Hepatocyte (in vitro differentiated cells): ENCODE measurements around the gene ABCB11. TPM values are rescaled to one million over a fixed set of nuclear protein-coding genes. Genes with fewer than 3 reads are reported as not detected.

ENCODE experiments used
- DNase-seq: peaks from one replicate; pipeline ENCODE4 v3.0.0-alpha.2; 2016; ENCODE audit warnings: low spot score
- H2AFZ ChIP-seq: fragments of 200-600 bp; sonication (generic); 2 replicates; pipeline ENCODE4 v1.6.0; 2016; ENCODE audit warnings: antibody characterized with exemption, mild to moderate bottlenecking
- H3K27ac ChIP-seq: fragments of 200-600 bp; sonication (generic); 2 replicates; pipeline ENCODE4 v1.5.1; 2016; ENCODE audit warnings: mild to moderate bottlenecking
- H3K27me3 ChIP-seq: fragments of 200-600 bp; sonication (generic); 2 replicates; pipeline ENCODE4 v1.6.1; 2016
- H3K36me3 ChIP-seq: fragments of 200-600 bp; sonication (generic); replicated peaks from 2 replicates; pipeline ENCODE4 v1.5.1; 2016; ENCODE audit warnings: low read depth; ENCODE audit not compliant: insufficient read depth
- H3K4me1 ChIP-seq: fragments of 200-600 bp; sonication (generic); 2 replicates; pipeline ENCODE4 v1.5.1; 2016; ENCODE audit warnings: mild to moderate bottlenecking, moderate library complexity; ENCODE audit not compliant: insufficient read depth
- H3K4me2 ChIP-seq: fragments of 200-600 bp; sonication (generic); 2 replicates; pipeline ENCODE4 v1.6.0; 2016
- H3K4me3 ChIP-seq: fragments of 200-600 bp; sonication (generic); 2 replicates; pipeline ENCODE4 v1.5.1; 2016; ENCODE audit warnings: mild to moderate bottlenecking
- H3K79me2 ChIP-seq: fragments of 200-600 bp; sonication (generic); 2 replicates; pipeline ENCODE4 v1.6.0; 2017; ENCODE audit warnings: mild to moderate bottlenecking
- H3K9me2 ChIP-seq: fragments of 200-600 bp; sonication (generic); replicated peaks from 2 replicates; pipeline ENCODE4 v1.6.0; 2017; ENCODE audit warnings: mild to moderate bottlenecking; ENCODE audit not compliant: insufficient read depth
- H3K9me3 ChIP-seq: fragments of 200-600 bp; sonication (generic); 2 replicates; pipeline ENCODE4 v1.5.1; 2016; ENCODE audit warnings: low read depth, mild to moderate bottlenecking
- H4K20me1 ChIP-seq: fragments of 200-600 bp; sonication (generic); 2 replicates; pipeline ENCODE4 v1.6.0; 2016; ENCODE audit warnings: mild to moderate bottlenecking; ENCODE audit not compliant: insufficient read depth, poor library complexity, severe bottlenecking
- EZH2 ChIP-seq: fragments of 200-600 bp; sonication (generic); IDR thresholded peaks from 2 replicates; pipeline ENCODE4 v1.6.1; 2016; ENCODE audit warnings: antibody characterized with exemption, mild to moderate bottlenecking, borderline replicate concordance
- EZH2phosphoT487 ChIP-seq: fragments of 200-600 bp; sonication (generic); IDR thresholded peaks from one replicate; pipeline ENCODE4 v1.6.1; 2018; ENCODE audit warnings: antibody characterized with exemption, mild to moderate bottlenecking, low read depth, moderate library complexity; ENCODE audit not compliant: unreplicated experiment, severe bottlenecking
- WGBS: methylation state at CpG from one replicate; pipeline ENCODE4 v1.1.6; 2016; ENCODE audit warnings: low lambda C conversion rate; ENCODE audit errors: missing lambda C conversion rate; 5-methylcytosine and 5-hydroxymethylcytosine counted together
- polyA plus RNA-seq: library from polyadenylated mRNA; unstranded; fragments of >200 nt; fragmentation: Nextera tagmentation; extraction: Ambion mirVana; gene quantifications from 2 replicates; pipeline ENCODE4 v1.2.1, GENCODE V29; 2016
- total RNA-seq: library from RNA; depleted of rRNA; stranded (reverse); fragments of >200 nt; gene quantifications from 2 replicates; pipeline ENCODE4 v1.2.3, GENCODE V29; 2014
- TF ChIP-seq, protein P1 (sequence below): fragments of 200-600 bp; sonication (generic); IDR thresholded peaks from 2 replicates; pipeline ENCODE4 v1.5.1; 2016; ENCODE audit warnings: antibody characterized with exemption, mild to moderate bottlenecking; ENCODE audit not compliant: poor library complexity

Gene ABCB11
- total and polyA plus RNA-seq, 2 experiments from 2014 or later: 2.0 to 9.2 TPM

GRCh38 chr2:168907940-168908662, 123.0 kb downstream of the ABCB11 start:
- peaks cover 13% of the 10 kb centered on the region for H3K27me3 ChIP-seq
- no peak overlapping the region for H2AFZ ChIP-seq
- H3K4me1 ChIP-seq: no peaks in the 10 kb centered on the region
- DNase-seq: no peak
- no peaks in the 10 kb centered on the region for H3K9me3 ChIP-seq
- no peaks in the 10 kb centered on the region for H3K9me2 ChIP-seq
- H3K36me3 ChIP-seq: no peaks in the 10 kb centered on the region
- TF ChIP-seq EZH2phosphoT487: no peak
- TF ChIP-seq, protein P1, sequence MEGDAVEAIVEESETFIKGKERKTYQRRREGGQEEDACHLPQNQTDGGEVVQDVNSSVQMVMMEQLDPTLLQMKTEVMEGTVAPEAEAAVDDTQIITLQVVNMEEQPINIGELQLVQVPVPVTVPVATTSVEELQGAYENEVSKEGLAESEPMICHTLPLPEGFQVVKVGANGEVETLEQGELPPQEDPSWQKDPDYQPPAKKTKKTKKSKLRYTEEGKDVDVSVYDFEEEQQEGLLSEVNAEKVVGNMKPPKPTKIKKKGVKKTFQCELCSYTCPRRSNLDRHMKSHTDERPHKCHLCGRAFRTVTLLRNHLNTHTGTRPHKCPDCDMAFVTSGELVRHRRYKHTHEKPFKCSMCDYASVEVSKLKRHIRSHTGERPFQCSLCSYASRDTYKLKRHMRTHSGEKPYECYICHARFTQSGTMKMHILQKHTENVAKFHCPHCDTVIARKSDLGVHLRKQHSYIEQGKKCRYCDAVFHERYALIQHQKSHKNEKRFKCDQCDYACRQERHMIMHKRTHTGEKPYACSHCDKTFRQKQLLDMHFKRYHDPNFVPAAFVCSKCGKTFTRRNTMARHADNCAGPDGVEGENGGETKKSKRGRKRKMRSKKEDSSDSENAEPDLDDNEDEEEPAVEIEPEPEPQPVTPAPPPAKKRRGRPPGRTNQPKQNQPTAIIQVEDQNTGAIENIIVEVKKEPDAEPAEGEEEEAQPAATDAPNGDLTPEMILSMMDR: no peak
- no peak for TF ChIP-seq EZH2
- no peak overlapping the region for H3K4me2 ChIP-seq
- 81% methylated on average over 8 of the region's 8 CpGs for WGBS
- no peak overlapping the region for H3K4me3 ChIP-seq
- H3K27ac ChIP-seq: no peak overlapping the region
- H3K79me2 ChIP-seq: no peaks in the 10 kb centered on the region
- H4K20me1 ChIP-seq: no peaks in the 10 kb centered on the region

GRCh38 chr2:168904358-168904757, 126.8 kb downstream of the ABCB11 start:
- WGBS: 94% methylated on average over 3 of the region's 3 CpGs
- Histone ChIP-seq H3K4me2 (no peak overlapping the region), H3K9me2 (no peaks in the 10 kb centered on the region), H3K9me3 (no peaks in the 10 kb centered on the region), H3K79me2 (no peaks in the 10 kb centered on the region), H3K4me1 (no peaks in the 10 kb centered on the region), H3K4me3 (no peak overlapping the region), H4K20me1 (no peaks in the 10 kb centered on the region), H3K27ac (no peak overlapping the region), H3K27me3 (no peaks in the 10 kb centered on the region), H2AFZ (no peak overlapping the region), H3K36me3 (no peaks in the 10 kb centered on the region)
- no peak for DNase-seq
- TF ChIP-seq, protein P1: no peak
- no peak for TF ChIP-seq EZH2

GRCh38 chr2:168903888-168904287, 127.2 kb downstream of the ABCB11 start:
- 94% methylated on average over 2 of the region's 2 CpGs for WGBS
- Histone ChIP-seq H3K9me3 (no peaks in the 10 kb centered on the region), H3K36me3 (no peaks in the 10 kb centered on the region), H3K4me1 (no peaks in the 10 kb centered on the region), H2AFZ (no peak overlapping the region), H4K20me1 (no peaks in the 10 kb centered on the region), H3K4me2 (no peak overlapping the region), H3K4me3 (no peak overlapping the region), H3K27ac (no peak overlapping the region), H3K79me2 (no peaks in the 10 kb centered on the region), H3K27me3 (no peaks in the 10 kb centered on the region), H3K9me2 (no peaks in the 10 kb centered on the region)
- no peak for DNase-seq
- TF ChIP-seq EZH2 (no peak), EZH2phosphoT487 (no peak)
- TF ChIP-seq, protein P1: no peak
